Measurements from ENCODE around the gene AFDN. TPM values are rescaled to one million over a fixed set of nuclear protein-coding genes. Genes with fewer than 3 reads are reported as not detected.

The AFDN gene
- total RNA-seq, 1 donor from 2014 or later: 357 TPM

GRCh38 chr6:167912494-167912893 is 85.8 kb downstream of the AFDN start:
- no peak overlapping the region for H3K4me3 ChIP-seq
- H4K20me1 ChIP-seq (ENCODE audit: low read depth): peaks cover 7% of the 10 kb centered on the region
- no peaks in the 10 kb centered on the region for H3K79me2 ChIP-seq (ENCODE audit: low read depth)
- Mint-ChIP-seq H3K9me3 (no peaks in the 10 kb centered on the region), H3K27ac (no peak overlapping the region), H3K4me3 (no peak overlapping the region), H3K27me3 (ENCODE audit: insufficient read depth, low read depth) (no peaks in the 10 kb centered on the region), H3K36me3 (peaks cover 27% of the 10 kb centered on the region), H3K4me1 (no peaks in the 10 kb centered on the region)
- no peaks in the 10 kb centered on the region for H3K4me1 ChIP-seq
- H3K9ac ChIP-seq: no peak overlapping the region
- peaks cover 10% of the 10 kb centered on the region for H3F3A ChIP-seq (ENCODE audit: low read depth)
- H3K4me2 ChIP-seq: no peak overlapping the region
- no peaks in the 10 kb centered on the region for H3K27me3 ChIP-seq
- TF ChIP-seq EZH2phosphoT487 (IDR thresholded peaks at IDR 0.05) (no peak), EZH2 (IDR thresholded peaks at IDR 0.05) (no peak)
- TF ChIP-seq, protein P1, sequence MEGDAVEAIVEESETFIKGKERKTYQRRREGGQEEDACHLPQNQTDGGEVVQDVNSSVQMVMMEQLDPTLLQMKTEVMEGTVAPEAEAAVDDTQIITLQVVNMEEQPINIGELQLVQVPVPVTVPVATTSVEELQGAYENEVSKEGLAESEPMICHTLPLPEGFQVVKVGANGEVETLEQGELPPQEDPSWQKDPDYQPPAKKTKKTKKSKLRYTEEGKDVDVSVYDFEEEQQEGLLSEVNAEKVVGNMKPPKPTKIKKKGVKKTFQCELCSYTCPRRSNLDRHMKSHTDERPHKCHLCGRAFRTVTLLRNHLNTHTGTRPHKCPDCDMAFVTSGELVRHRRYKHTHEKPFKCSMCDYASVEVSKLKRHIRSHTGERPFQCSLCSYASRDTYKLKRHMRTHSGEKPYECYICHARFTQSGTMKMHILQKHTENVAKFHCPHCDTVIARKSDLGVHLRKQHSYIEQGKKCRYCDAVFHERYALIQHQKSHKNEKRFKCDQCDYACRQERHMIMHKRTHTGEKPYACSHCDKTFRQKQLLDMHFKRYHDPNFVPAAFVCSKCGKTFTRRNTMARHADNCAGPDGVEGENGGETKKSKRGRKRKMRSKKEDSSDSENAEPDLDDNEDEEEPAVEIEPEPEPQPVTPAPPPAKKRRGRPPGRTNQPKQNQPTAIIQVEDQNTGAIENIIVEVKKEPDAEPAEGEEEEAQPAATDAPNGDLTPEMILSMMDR (IDR thresholded peaks at IDR 0.05): no peak
- H3K27ac ChIP-seq: no peak overlapping the region
- H3K9me3 ChIP-seq (ENCODE audit: low read depth): no peaks in the 10 kb centered on the region
- H2AFZ ChIP-seq (replicated peaks): no peak overlapping the region
- H3K36me3 ChIP-seq: peaks cover 35% of the 10 kb centered on the region
- no peak for DNase-seq (ENCODE audit: low spot score)

DNA sequence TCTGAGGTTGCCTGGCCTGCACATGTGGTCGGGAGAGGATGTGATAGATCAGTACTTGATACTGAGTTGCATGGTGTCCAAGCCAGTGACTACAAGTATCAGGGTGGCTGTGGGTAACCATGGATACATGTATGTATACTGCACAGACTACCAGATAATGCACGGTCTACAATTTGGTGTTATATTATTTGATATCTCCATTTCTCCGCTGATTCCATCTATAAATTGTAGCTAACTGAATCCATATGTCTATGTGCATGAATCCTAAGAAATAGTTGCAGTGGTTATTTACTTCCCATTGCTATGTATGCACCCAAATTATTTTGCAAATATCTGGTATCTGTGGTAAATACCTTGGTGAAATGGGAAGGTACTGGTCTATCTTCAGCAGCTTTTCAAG is 87.0 kb downstream of the AFDN start:
- Histone ChIP-seq H3K9ac (no peak overlapping the region), H3K27me3 (no peaks in the 10 kb centered on the region), H3K4me3 (no peak overlapping the region), H3K9me3 (ENCODE audit: low read depth) (no peaks in the 10 kb centered on the region), H3K4me2 (no peak overlapping the region), H3F3A (ENCODE audit: low read depth) (peaks cover 5% of the 10 kb centered on the region), H3K27ac (no peak overlapping the region), H3K79me2 (ENCODE audit: low read depth) (no peaks in the 10 kb centered on the region), H3K4me1 (no peaks in the 10 kb centered on the region), H2AFZ (replicated peaks) (no peak overlapping the region), H4K20me1 (ENCODE audit: low read depth) (peaks cover 4% of the 10 kb centered on the region), H3K36me3 (peaks cover 38% of the 10 kb centered on the region)
- no peaks in the 10 kb centered on the region for H3K27me3 Mint-ChIP-seq (ENCODE audit: insufficient read depth, low read depth)
- no peak overlapping the region for H3K4me3 Mint-ChIP-seq
- H3K36me3 Mint-ChIP-seq: peaks cover 31% of the 10 kb centered on the region
- no peaks in the 10 kb centered on the region for H3K4me1 Mint-ChIP-seq
- no peaks in the 10 kb centered on the region for H3K9me3 Mint-ChIP-seq
- TF ChIP-seq, protein P1 (IDR thresholded peaks at IDR 0.05): no peak
- no peak overlapping the region for H3K27ac Mint-ChIP-seq
- DNase-seq (ENCODE audit: low spot score): no peak

DNA sequence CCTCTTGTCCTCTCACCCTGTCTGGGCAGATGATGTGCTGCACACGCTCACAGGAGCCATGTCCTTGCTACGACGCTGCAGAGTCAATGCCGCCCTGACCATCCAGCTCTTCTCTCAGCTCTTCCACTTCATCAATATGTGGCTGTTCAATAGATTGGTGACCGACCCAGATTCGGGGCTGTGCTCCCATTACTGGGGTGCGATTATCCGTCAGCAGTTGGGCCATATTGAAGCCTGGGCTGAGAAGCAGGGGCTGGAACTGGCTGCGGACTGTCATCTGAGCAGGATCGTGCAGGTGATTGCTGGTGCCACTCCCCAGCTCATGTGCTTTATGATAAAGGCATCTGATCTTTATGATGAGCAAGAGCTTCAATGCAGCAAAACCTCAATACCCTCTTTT is 88.4 kb downstream of the AFDN start:
- H3K36me3 Mint-ChIP-seq: peaks cover 42% of the 10 kb centered on the region

More for the DNA sequence above, 88.4 kb downstream of the AFDN start:
- Histone ChIP-seq H3K27ac (no peak overlapping the region), H3K9me3 (ENCODE audit: low read depth) (no peaks in the 10 kb centered on the region), H2AFZ (replicated peaks) (no peak overlapping the region), H3F3A (ENCODE audit: low read depth) (peaks cover 5% of the 10 kb centered on the region), H3K4me2 (no peak overlapping the region), H3K27me3 (no peaks in the 10 kb centered on the region), H4K20me1 (ENCODE audit: low read depth) (peaks cover 4% of the 10 kb centered on the region), H3K79me2 (ENCODE audit: low read depth) (no peaks in the 10 kb centered on the region), H3K4me1 (no peaks in the 10 kb centered on the region), H3K9ac (no peak overlapping the region), H3K4me3 (no peak overlapping the region), H3K36me3 (peaks cover 38% of the 10 kb centered on the region)
- Mint-ChIP-seq H3K4me3 (no peak overlapping the region), H3K27me3 (ENCODE audit: insufficient read depth, low read depth) (no peaks in the 10 kb centered on the region), H3K27ac (no peak overlapping the region), H3K4me1 (no peaks in the 10 kb centered on the region), H3K9me3 (no peaks in the 10 kb centered on the region)
- TF ChIP-seq EZH2 (IDR thresholded peaks at IDR 0.05): no peak
- TF ChIP-seq, protein P1 (IDR thresholded peaks at IDR 0.05): no peak
- TF ChIP-seq EZH2phosphoT487 (IDR thresholded peaks at IDR 0.05): no peak
- no peak for DNase-seq (ENCODE audit: low spot score)

Measured in neural progenitor cell (in vitro differentiated cells).